ENCODE data around the gene GYPC. TPM values are rescaled to one million over a fixed set of nuclear protein-coding genes. Genes with fewer than 3 reads are reported as not detected.

The GYPC gene
- total RNA-seq, 1 experiment from 2014 or later, result 13.6 TPM

DNA sequence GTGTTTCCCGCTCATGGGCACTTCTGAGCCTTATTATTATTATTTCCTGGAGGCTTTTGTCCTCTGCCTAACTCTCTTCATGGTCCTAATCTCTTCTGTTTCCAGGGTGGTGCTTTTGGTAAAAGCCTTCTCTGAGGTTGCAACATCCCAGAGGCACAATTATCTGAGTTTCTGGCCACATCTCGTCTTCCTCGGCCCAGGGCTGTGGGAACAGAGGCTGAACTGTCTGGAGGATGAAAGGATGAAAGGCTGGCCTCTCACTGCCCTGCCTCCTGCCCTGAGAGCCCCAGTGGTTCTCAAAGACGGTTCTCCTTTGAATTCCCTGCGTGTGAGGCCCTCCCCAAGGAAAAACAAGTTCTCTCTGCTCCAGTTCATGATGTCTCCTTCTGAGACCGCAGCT, 13.8 kb downstream of the GYPC start:
- no peak overlapping the region for H2BK12ac ChIP-seq (ENCODE audit: insufficient read length, low read depth, low read length)
- H3K4me3 Mint-ChIP-seq, result no peak overlapping the region
- no peak overlapping the region for H2AK5ac ChIP-seq (ENCODE audit: insufficient read length, low read length)
- no peak overlapping the region for H4K8ac ChIP-seq (replicated peaks; ENCODE audit: insufficient read length, low read depth, low read length)
- no peaks in the 10 kb centered on the region for H4K20me1 ChIP-seq (ENCODE audit: control insufficient read depth, insufficient read depth, insufficient read length)
- H3K56ac ChIP-seq (ENCODE audit: insufficient read length, low read depth, low read length), result no peak overlapping the region
- H3K79me1 ChIP-seq (ENCODE audit: insufficient read depth, low read depth, low read length, poor library complexity, severe bottlenecking), result no peaks in the 10 kb centered on the region
- H3K79me2 ChIP-seq (ENCODE audit: insufficient read depth, low read length), result no peaks in the 10 kb centered on the region
- no peak overlapping the region for H3K4ac ChIP-seq (ENCODE audit: low read depth, low read length)
- H3K23ac ChIP-seq (ENCODE audit: insufficient read length, low read depth, low read length), result no peak overlapping the region
- peaks cover 7 to 8% of the 10 kb centered on the region in 2 experiments for H3K4me1 Mint-ChIP-seq
- H3K9me3 ChIP-seq (ENCODE audit: control insufficient read depth, low read depth, low read length), result no peaks in the 10 kb centered on the region
- H3T11ph ChIP-seq (ENCODE audit: low read length), result no peak overlapping the region
- H3K9me3 Mint-ChIP-seq, result peaks cover 2 to 4% of the 10 kb centered on the region in 2 experiments; a peak in 4 of 5 replicates
- WGBS (ENCODE audit: extremely low coverage, insufficient read length, low lambda C conversion rate), result no CpG with 5 or more reads among the region's 6 CpGs
- DNase-seq, result no peak
- no peaks in the 10 kb centered on the region for H3K27me3 ChIP-seq (ENCODE audit: insufficient read depth, low read length)
- no peaks in the 10 kb centered on the region for H3K27me3 Mint-ChIP-seq (ENCODE audit: low read depth)
- no peak overlapping the region for H4K5ac ChIP-seq (ENCODE audit: insufficient read length, low read depth, low read length)
- H3K27ac Mint-ChIP-seq, result 0 out of 7 replicates have a peak overlapping the region, but pooled peaks of 1 of the 3 experiments have one; percentile 23
- TF ChIP-seq, protein P1, sequence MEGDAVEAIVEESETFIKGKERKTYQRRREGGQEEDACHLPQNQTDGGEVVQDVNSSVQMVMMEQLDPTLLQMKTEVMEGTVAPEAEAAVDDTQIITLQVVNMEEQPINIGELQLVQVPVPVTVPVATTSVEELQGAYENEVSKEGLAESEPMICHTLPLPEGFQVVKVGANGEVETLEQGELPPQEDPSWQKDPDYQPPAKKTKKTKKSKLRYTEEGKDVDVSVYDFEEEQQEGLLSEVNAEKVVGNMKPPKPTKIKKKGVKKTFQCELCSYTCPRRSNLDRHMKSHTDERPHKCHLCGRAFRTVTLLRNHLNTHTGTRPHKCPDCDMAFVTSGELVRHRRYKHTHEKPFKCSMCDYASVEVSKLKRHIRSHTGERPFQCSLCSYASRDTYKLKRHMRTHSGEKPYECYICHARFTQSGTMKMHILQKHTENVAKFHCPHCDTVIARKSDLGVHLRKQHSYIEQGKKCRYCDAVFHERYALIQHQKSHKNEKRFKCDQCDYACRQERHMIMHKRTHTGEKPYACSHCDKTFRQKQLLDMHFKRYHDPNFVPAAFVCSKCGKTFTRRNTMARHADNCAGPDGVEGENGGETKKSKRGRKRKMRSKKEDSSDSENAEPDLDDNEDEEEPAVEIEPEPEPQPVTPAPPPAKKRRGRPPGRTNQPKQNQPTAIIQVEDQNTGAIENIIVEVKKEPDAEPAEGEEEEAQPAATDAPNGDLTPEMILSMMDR (conservative IDR thresholded peaks at IDR 0.05), result no peak
- H2BK120ac ChIP-seq (ENCODE audit: low read depth, low read length, poor library complexity, severe bottlenecking), result no peak overlapping the region
- no peak overlapping the region for H2AFZ ChIP-seq (ENCODE audit: low read length)
- no peaks in the 10 kb centered on the region for H3K23me2 ChIP-seq (ENCODE audit: insufficient read length, low read depth, low read length, poor library complexity, severe bottlenecking)
- no peak overlapping the region for H3K27ac ChIP-seq (ENCODE audit: insufficient read length, low read depth, low read length)
- peaks cover 1 to 4% (median 4%) of the 10 kb centered on the region in 3 experiments; a peak in 6 of 7 replicates for H3K36me3 Mint-ChIP-seq (ENCODE audit: insufficient read depth in 1 of 3, low read depth in 3 of 3)
- H3K9ac ChIP-seq (ENCODE audit: extremely low read depth, insufficient read length, low read length), result no peak overlapping the region
- no peak overlapping the region for H2BK5ac ChIP-seq (ENCODE audit: insufficient read length, low read length)
- H2BK15ac ChIP-seq (ENCODE audit: low read depth, low read length), result no peak overlapping the region
- H2BK20ac ChIP-seq (ENCODE audit: low read depth, low read length, poor library complexity, severe bottlenecking), result no peak overlapping the region
- H4K91ac ChIP-seq (ENCODE audit: insufficient read length, low read depth, low read length), result no peak overlapping the region
- no peak overlapping the region for H3K18ac ChIP-seq (ENCODE audit: insufficient read length, low read depth, low read length)
- H3K4me2 ChIP-seq (ENCODE audit: insufficient read depth, insufficient read length, low read length), result no peak overlapping the region
- no peak overlapping the region; the same call in 1 of the 2 replicates for H3K14ac ChIP-seq (ENCODE audit: insufficient read depth, low read length)
- no peaks in the 10 kb centered on the region for H3K4me1 ChIP-seq (ENCODE audit: insufficient read depth, low read length)
